Adrenal gland (tissue), 5 donors: Measurements from ENCODE around the gene DROSHA.

ENCODE experiments used
- POLR2A ChIP-seq, 2 donors: fragments of 450-650 bp; IDR thresholded peaks; one replicate each; pipeline ENCODE4 v1.6.1; 2017; ENCODE audit warnings: antibody characterized with exemption in 2 of 2, mild to moderate bottlenecking in 2 of 2, moderate library complexity in 1 of 2
- TF ChIP-seq, protein P1 (sequence below), 6 experiments: fragments of 450-650 bp in 4 of 6; fragments of 200-600 bp in 2 of 6; sonication (generic) in 1 of 6; IDR thresholded peaks; 1 replicate in 5 of 6; 2 replicates in 1 of 6; pipeline versions ENCODE4 v1.5.1 to v1.8.0; 2016 to 2021; ENCODE audit warnings: antibody characterized with exemption in 6 of 6, mild to moderate bottlenecking in 2 of 6, moderate library complexity in 1 of 6
- donor health status: DM: no; HTN: no; CAD: no.

DNA sequence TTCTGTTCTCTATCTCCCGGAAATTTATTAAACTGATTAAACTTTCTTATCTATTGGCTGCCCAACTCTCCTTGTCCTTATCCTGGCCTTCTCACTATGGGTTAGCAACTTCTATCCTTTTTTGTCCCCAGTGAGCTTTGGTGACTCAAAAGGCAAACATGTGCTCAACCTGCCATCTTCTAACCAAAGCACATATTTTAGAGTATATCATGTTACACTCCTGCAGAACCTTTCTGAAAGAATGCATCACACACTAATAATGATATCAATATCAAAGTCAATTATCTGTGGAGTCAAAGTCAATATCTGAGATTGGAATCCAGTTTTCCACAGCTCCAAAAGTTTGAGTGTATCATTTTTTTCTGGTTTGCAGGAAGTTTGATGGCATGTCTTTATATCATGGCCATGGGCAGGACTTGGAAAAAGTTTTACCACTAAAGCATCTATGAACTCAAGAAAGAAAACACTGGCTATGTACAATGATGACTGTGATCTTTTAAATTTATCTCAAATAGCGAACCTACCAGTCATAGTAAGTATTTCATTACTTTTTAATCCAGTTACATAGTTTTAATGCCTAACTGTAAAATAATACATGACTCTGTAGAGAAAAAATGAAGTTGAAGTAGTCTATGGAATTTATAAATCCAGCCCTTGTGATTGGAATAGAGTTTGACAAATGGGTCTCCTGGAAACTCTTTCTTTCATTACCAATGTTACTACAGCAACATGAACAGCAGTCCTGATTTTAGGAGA is 166.8 kb downstream of the DROSHA start:
- TF ChIP-seq, protein P1, sequence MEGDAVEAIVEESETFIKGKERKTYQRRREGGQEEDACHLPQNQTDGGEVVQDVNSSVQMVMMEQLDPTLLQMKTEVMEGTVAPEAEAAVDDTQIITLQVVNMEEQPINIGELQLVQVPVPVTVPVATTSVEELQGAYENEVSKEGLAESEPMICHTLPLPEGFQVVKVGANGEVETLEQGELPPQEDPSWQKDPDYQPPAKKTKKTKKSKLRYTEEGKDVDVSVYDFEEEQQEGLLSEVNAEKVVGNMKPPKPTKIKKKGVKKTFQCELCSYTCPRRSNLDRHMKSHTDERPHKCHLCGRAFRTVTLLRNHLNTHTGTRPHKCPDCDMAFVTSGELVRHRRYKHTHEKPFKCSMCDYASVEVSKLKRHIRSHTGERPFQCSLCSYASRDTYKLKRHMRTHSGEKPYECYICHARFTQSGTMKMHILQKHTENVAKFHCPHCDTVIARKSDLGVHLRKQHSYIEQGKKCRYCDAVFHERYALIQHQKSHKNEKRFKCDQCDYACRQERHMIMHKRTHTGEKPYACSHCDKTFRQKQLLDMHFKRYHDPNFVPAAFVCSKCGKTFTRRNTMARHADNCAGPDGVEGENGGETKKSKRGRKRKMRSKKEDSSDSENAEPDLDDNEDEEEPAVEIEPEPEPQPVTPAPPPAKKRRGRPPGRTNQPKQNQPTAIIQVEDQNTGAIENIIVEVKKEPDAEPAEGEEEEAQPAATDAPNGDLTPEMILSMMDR (IDR thresholded peaks at IDR 0.05), result no peak
- no peak for TF ChIP-seq POLR2A (IDR thresholded peaks at IDR 0.05)
